ENCODE results near the gene SAMD5.

The SAMD5 gene

GRCh38 chr6:147618927-147619326, 110.4 kb downstream of the SAMD5 start:
- DNase-seq (ENCODE audit: extremely low read depth, low read depth) = no peak
- TF ChIP-seq CTCF (IDR thresholded peaks at IDR 0.05; ENCODE audit: low read depth, low read length, missing control alignments) = no peak
- no peak overlapping the region for H3K4me3 ChIP-seq (replicated peaks; ENCODE audit: low read depth, low read length)

Data from HFF-Myc (cell line).